HCT116 (cell line): ENCODE results near the gene XPO4. TPM values are rescaled to one million over a fixed set of nuclear protein-coding genes. Genes with fewer than 3 reads are reported as not detected.

Experiments used
- ATAC-seq: fragments of 200-7000 bp; cut with Tn5 transposase; 2 replicates; pipeline ENCODE4 v1.9.1; 2020; ENCODE audit warnings: mild to moderate bottlenecking, moderate library complexity
- BruUV-seq: library from RNA; stranded (reverse); fragments of 400-500 nt; replicated peaks from 2 replicates; lab custom pipeline; 2021; lab: Mats Ljungman, UMichigan
- CTCF ChIA-PET: fragments of 300-600 bp; sonication (Branson Sonifier 250); formaldehyde crosslinking; loops from one replicate; lab custom pipeline; 2021; ENCODE audit warnings: antibody characterized with exemption; lab: Charles Lee
- POLR2A ChIA-PET: fragments of 300-600, 350-600 bp; sonication (Branson Sonifier 250); formaldehyde crosslinking; loops from one replicate; lab custom pipeline; 2021; ENCODE audit warnings: antibody characterized with exemption; lab: Charles Lee
- RAD21 ChIA-PET, 2 experiments: fragments of 300-600 bp; sonication (Branson Sonifier 250); formaldehyde crosslinking; loops; one replicate each; lab custom pipeline; 2023; ENCODE audit warnings: low total read pairs in 2 of 2; ENCODE audit not compliant: uncharacterized antibody in 2 of 2, unreplicated experiment in 2 of 2, low non-redundant PET in 1 of 2; lab: Charles Lee
- DNase-seq: peaks from one replicate; pipeline ENCODE4 v3.0.0-alpha.2; 2010; ENCODE audit warnings: low read depth, low spot score
- H2AFZ ChIP-seq: fragments of 200-600 bp; shearing (Covaris generic), sonication (generic); 2 replicates; pipeline ENCODE4 v1.6.1; 2017; ENCODE audit warnings: low read depth, mixed run types, mixed read lengths, antibody characterized with exemption, low read length; ENCODE audit not compliant: poor library complexity, severe bottlenecking
- H3K27ac ChIP-seq: 2 replicates; pipeline ENCODE4 v1.5.1; 2012; ENCODE audit warnings: low read depth, low read length
- H3K27me3 ChIP-seq: fragments of 200-600 bp; sonication (generic); 2 replicates; pipeline ENCODE4 v1.6.1; 2016; ENCODE audit warnings: mixed run types, low read length, mixed read lengths; ENCODE audit not compliant: insufficient read depth
- H3K36me3 ChIP-seq, 2 experiments: fragments of 200-500 bp in 1 of 2; fragments of 200-600 bp in 1 of 2; sonication (Bioruptor generic) in 1 of 2; sonication (generic) in 1 of 2; 2 replicates each; pipeline versions ENCODE4 v1.5.1 to v1.6.1; 2014 to 2016; ENCODE audit warnings: low read length in 2 of 2, inconsistent platforms in 1 of 2, mixed read lengths in 1 of 2, mixed run types in 1 of 2; ENCODE audit not compliant: insufficient read depth in 2 of 2, control insufficient read depth in 1 of 2
- H3K4me1 ChIP-seq, 2 experiments: fragments of 200-600 bp in 1 of 2; sonication (generic) in 1 of 2; 2 replicates each; pipeline versions ENCODE4 v1.5.1 to v1.6.1; 2012 to 2017; ENCODE audit warnings: low read length in 2 of 2, inconsistent platforms in 1 of 2, mild to moderate bottlenecking in 1 of 2, mixed read lengths in 1 of 2, mixed run types in 1 of 2, moderate library complexity in 1 of 2; ENCODE audit not compliant: insufficient read depth in 2 of 2, control insufficient read depth in 1 of 2
- H3K4me2 ChIP-seq: fragments of 200-600 bp; sonication (generic); 2 replicates; pipeline ENCODE4 v1.6.1; 2017; ENCODE audit warnings: mixed run types, low read length, mixed read lengths
- H3K4me3 ChIP-seq, 2 experiments: fragments of 200-600 bp in 1 of 2; sonication (generic) in 1 of 2; replicated peaks in 1 of 2; 2 replicates each; pipeline ENCODE4 v1.5.1; 2011 to 2016; ENCODE audit warnings: low read length in 2 of 2, control low read depth in 1 of 2, low read depth in 1 of 2, mild to moderate bottlenecking in 1 of 2, mixed read lengths in 1 of 2, mixed run types in 1 of 2
- H3K79me2 ChIP-seq: fragments of 200-600 bp; sonication (generic); 2 replicates; pipeline ENCODE4 v1.6.1; 2017; ENCODE audit warnings: mild to moderate bottlenecking, mixed run types, low read length, moderate library complexity, mixed read lengths; ENCODE audit not compliant: insufficient read depth
- H3K9ac ChIP-seq: fragments of 200-600 bp; sonication (generic); 2 replicates; pipeline ENCODE4 v1.6.1; 2016; ENCODE audit warnings: low read length, mixed read lengths
- H3K9me2 ChIP-seq: fragments of 200-600 bp; sonication (generic), shearing (Covaris generic); 2 replicates; pipeline ENCODE4 v1.6.1; 2017; ENCODE audit warnings: mixed run types, mild to moderate bottlenecking, moderate library complexity; ENCODE audit not compliant: insufficient read depth
- H3K9me3 ChIP-seq, 2 experiments: fragments of 200-500 bp in 1 of 2; fragments of 200-600 bp in 1 of 2; sonication (Bioruptor generic) in 1 of 2; sonication (generic) in 1 of 2; 2 replicates each; pipeline ENCODE4 v1.6.1; 2014 to 2017; ENCODE audit warnings: low read length in 2 of 2, mixed read lengths in 2 of 2, inconsistent platforms in 1 of 2, low read depth in 1 of 2, mild to moderate bottlenecking in 1 of 2, mixed run types in 1 of 2, moderate library complexity in 1 of 2; ENCODE audit not compliant: control insufficient read depth in 1 of 2, insufficient read depth in 1 of 2
- H4K20me1 ChIP-seq: fragments of 200-600 bp; sonication (generic), shearing (Covaris generic); 2 replicates; pipeline ENCODE4 v1.6.1; 2017; ENCODE audit warnings: mixed run types, mild to moderate bottlenecking, moderate library complexity; ENCODE audit not compliant: insufficient read depth
- ATF3 ChIP-seq: IDR thresholded peaks from 2 replicates; pipeline ENCODE4 v1.6.1; 2012
- EGR1 ChIP-seq: IDR thresholded peaks from 2 replicates; pipeline ENCODE4 v1.6.1; 2012; ENCODE audit warnings: low read depth
- ELF1 ChIP-seq: IDR thresholded peaks from 2 replicates; pipeline ENCODE4 v1.6.1; 2012; ENCODE audit warnings: low read depth, borderline replicate concordance
- EZH2phosphoT487 ChIP-seq: fragments of 200-600 bp; IDR thresholded peaks from 2 replicates; pipeline ENCODE4 v1.6.1; 2018; ENCODE audit warnings: antibody characterized with exemption, borderline replicate concordance
- FOSL1 ChIP-seq: IDR thresholded peaks from 2 replicates; pipeline ENCODE4 v1.6.1; 2012; ENCODE audit warnings: low read depth
- POLR2A ChIP-seq: IDR thresholded peaks from 2 replicates; pipeline ENCODE4 v1.7.0; 2011; ENCODE audit warnings: borderline replicate concordance; ENCODE audit not compliant: insufficient read depth, insufficient read length; ENCODE audit errors: extremely low read depth
- POLR2AphosphoS5 ChIP-seq: IDR thresholded peaks from 2 replicates; pipeline ENCODE4 v1.6.1; 2011; ENCODE audit warnings: mild to moderate bottlenecking, low read depth, low read length, moderate library complexity
- SIN3A ChIP-seq: IDR thresholded peaks from 2 replicates; pipeline ENCODE4 v1.6.1; 2012; ENCODE audit warnings: low read depth
- SRF ChIP-seq: IDR thresholded peaks from 2 replicates; pipeline ENCODE4 v1.6.1; 2012; ENCODE audit warnings: low read depth
- TCF7L2 ChIP-seq: IDR thresholded peaks from 2 replicates; pipeline ENCODE4 v1.7.0; 2011; ENCODE audit warnings: borderline replicate concordance, inconsistent platforms; ENCODE audit not compliant: insufficient read depth, insufficient read length; ENCODE audit errors: extremely low read depth
- ZBTB33 ChIP-seq: IDR thresholded peaks from 2 replicates; pipeline ENCODE4 v1.6.1; 2011; ENCODE audit warnings: mild to moderate bottlenecking, low read length, moderate library complexity; ENCODE audit not compliant: insufficient replicate concordance; ENCODE audit errors: extremely low read depth
- intact Hi-C: fragments of 100-400 bp; cut with micrococcal nuclease; formaldehyde crosslinking; loops from 2 replicates; pipeline ENCODE4 v1.10.0; 2022
- total RNA-seq: library from RNA; stranded (reverse); gene quantifications from one replicate; pipeline ENCODE4 v1.2.1, GENCODE V29; 2021; ENCODE audit not compliant: unreplicated experiment
- TF ChIP-seq, protein P1 (sequence below): IDR thresholded peaks from 2 replicates; pipeline ENCODE4 v1.6.1; 2012
- TF ChIP-seq, protein P2 (sequence below), 3 experiments: fragments of 200-600 bp in 1 of 3; sonication (generic) in 1 of 3; IDR thresholded peaks in 2 of 3; conservative IDR thresholded peaks in 1 of 3; 2 replicates each; pipeline ENCODE4 v1.5.1; 2012 to 2017; ENCODE audit warnings: low read depth in 2 of 3, low read length in 2 of 3, antibody characterized with exemption in 1 of 3, borderline replicate concordance in 1 of 3, control low read depth in 1 of 3, mild to moderate bottlenecking in 1 of 3, mixed read lengths in 1 of 3, mixed run types in 1 of 3, moderate library complexity in 1 of 3; ENCODE audit not compliant: insufficient read depth in 1 of 3

Gene XPO4
- total RNA-seq, 1 experiment from 2014 or later, result 29.7 TPM

- Histone ChIP-seq H3K4me3 (no peak overlapping the region), H3K79me2 (peaks cover 25% of the 10 kb centered on the region), H2AFZ (no peak overlapping the region), H4K20me1 (no peaks in the 10 kb centered on the region), H3K27ac (no peak overlapping the region), H3K9ac (no peak overlapping the region), H3K36me3 (0 out of 4 replicates have a peak, but pooled peaks cover 0 to 4% of the 10 kb centered on the region in 2 experiments), H3K4me2 (no peak overlapping the region), H3K9me2 (no peaks in the 10 kb centered on the region), H3K4me1 (peaks cover 8 to 15% of the 10 kb centered on the region in 2 experiments; a peak in 3 of 4 replicates), H3K9me3 (no peaks in the 10 kb centered on the region), H3K27me3 (no peaks in the 10 kb centered on the region)
- BruUV-seq, result no TSS peak
- intact Hi-C loops, result no loop called here
- no peak for TF ChIP-seq SIN3A
- TF ChIP-seq POLR2A, result no peak
- TF ChIP-seq, protein P1, sequence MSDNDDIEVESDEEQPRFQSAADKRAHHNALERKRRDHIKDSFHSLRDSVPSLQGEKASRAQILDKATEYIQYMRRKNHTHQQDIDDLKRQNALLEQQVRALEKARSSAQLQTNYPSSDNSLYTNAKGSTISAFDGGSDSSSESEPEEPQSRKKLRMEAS, result no peak
- TF ChIP-seq SRF, result no peak
- TF ChIP-seq ELF1, result no peak
- TF ChIP-seq FOSL1, result no peak
- TF ChIP-seq POLR2AphosphoS5, result no peak
- no peak for TF ChIP-seq EZH2phosphoT487
- ChIA-PET CTCF (interaction anchor here (1.6 kb wide), 1 partner anchor 54 kb away, joined by 3 read pairs; no protein-coding TSS in a partner anchor), POLR2A (no interaction called here), RAD21 (no interaction called here)
- ATAC-seq (no peak), DNase-seq (no peak)
These were observed 127.8 kb downstream of the XPO4 start for GRCh38 chr13:20774746-20775145.

- Histone ChIP-seq H3K9me3 (no peaks in the 10 kb centered on the region), H3K9me2 (no peaks in the 10 kb centered on the region), H3K27me3 (no peaks in the 10 kb centered on the region), H2AFZ (no peak within 1 kb of the TSS), H3K27ac (peak within 1 kb of the TSS; percentile 98), H3K4me1 (peaks cover 8 to 15% of the 10 kb centered on the region in 2 experiments; a peak in 3 of 4 replicates), H3K9ac (peak within 1 kb of the TSS; percentile 94), H3K4me2 (peak within 1 kb of the TSS; percentile 90), H4K20me1 (no peaks in the 10 kb centered on the region), H3K36me3 (0 out of 4 replicates have a peak, but pooled peaks cover 0 to 4% of the 10 kb centered on the region in 2 experiments), H3K79me2 (peaks cover 25% of the 10 kb centered on the region), H3K4me3 (peak within 1 kb of the TSS; percentile 74 to 80)
- peak; percentile 83 for DNase-seq
- peak; percentile 89 for ATAC-seq
- ChIA-PET RAD21 (interaction anchor here in 1 of 2 experiments (0.6 kb wide), 1 partner anchor 238 kb away, joined by 6 read pairs; no protein-coding TSS in a partner anchor), CTCF (no interaction called here), POLR2A (no interaction called here)
- BruUV-seq, result TSS peak; percentile 78
- intact Hi-C loops, result no loop called here
- TF ChIP-seq TCF7L2 (peak; percentile 11), ZBTB33 (no peak), POLR2A (peak; percentile 78), EGR1 (no peak), ATF3 (no peak)
- TF ChIP-seq, protein P2, sequence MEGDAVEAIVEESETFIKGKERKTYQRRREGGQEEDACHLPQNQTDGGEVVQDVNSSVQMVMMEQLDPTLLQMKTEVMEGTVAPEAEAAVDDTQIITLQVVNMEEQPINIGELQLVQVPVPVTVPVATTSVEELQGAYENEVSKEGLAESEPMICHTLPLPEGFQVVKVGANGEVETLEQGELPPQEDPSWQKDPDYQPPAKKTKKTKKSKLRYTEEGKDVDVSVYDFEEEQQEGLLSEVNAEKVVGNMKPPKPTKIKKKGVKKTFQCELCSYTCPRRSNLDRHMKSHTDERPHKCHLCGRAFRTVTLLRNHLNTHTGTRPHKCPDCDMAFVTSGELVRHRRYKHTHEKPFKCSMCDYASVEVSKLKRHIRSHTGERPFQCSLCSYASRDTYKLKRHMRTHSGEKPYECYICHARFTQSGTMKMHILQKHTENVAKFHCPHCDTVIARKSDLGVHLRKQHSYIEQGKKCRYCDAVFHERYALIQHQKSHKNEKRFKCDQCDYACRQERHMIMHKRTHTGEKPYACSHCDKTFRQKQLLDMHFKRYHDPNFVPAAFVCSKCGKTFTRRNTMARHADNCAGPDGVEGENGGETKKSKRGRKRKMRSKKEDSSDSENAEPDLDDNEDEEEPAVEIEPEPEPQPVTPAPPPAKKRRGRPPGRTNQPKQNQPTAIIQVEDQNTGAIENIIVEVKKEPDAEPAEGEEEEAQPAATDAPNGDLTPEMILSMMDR (IDR thresholded peaks at IDR 0.05 in 2 of 3, conservative IDR thresholded peaks at IDR 0.05 in 1 of 3; ENCODE audit: borderline replicate concordance in 1 of 3, insufficient read depth in 1 of 3, low read depth in 2 of 3, low read length in 2 of 3), result no peak
- TF ChIP-seq, protein P1, result peak; percentile 79
These were observed 129.1 kb downstream of the XPO4 start, which contains the start of gene EEF1AKMT1 for GRCh38 chr13:20773194-20774080. TSS of gene EEF1AKMT1 (minus strand) at chr13:20773961. CDS start at chr13:20757598, 16,363 bp downstream.
